Activated T-cell treated with anti-CD3 and anti-CD28 coated beads, Interleukin-2, amount 50 U/mL, for 1 hour (primary cell): ENCODE results near the gene PPDPF.

Experiments
- DNase-seq: peaks from one replicate; pipeline ENCODE4 v3.0.0-alpha.2; 2020

The PPDPF gene

GRCh38 chr20:63487781-63488241, 32.8 kb upstream of the PPDPF start:
- no peak for DNase-seq

- DNase-seq: no peak
Measured at GRCh38 chr20:63488315-63489251, 32.0 kb upstream of the PPDPF start.

- no peak for DNase-seq
Measured at GRCh38 chr20:63490416-63490815, 30.1 kb upstream of the PPDPF start.

- no peak for DNase-seq
Measured at GRCh38 chr20:63491078-63491477, 29.5 kb upstream of the PPDPF start.

- DNase-seq: no peak
Measured at GRCh38 chr20:63491635-63492230, 28.8 kb upstream of the PPDPF start.

GRCh38 chr20:63492518-63492917, 28.0 kb upstream of the PPDPF start:
- no peak for DNase-seq

GRCh38 chr20:63492982-63493381, 27.6 kb upstream of the PPDPF start:
- no peak for DNase-seq

- DNase-seq: no peak
Measured at GRCh38 chr20:63493563-63494020, 27.0 kb upstream of the PPDPF start.

- no peak for DNase-seq
Measured at GRCh38 chr20:63494084-63494419, 26.5 kb upstream of the PPDPF start.

- no peak for DNase-seq
Measured at GRCh38 chr20:63494420-63495166, 26.0 kb upstream of the PPDPF start.

GRCh38 chr20:63495167-63495720, 25.3 kb upstream of the PPDPF start:
- no peak for DNase-seq

GRCh38 chr20:63495741-63496595, 24.6 kb upstream of the PPDPF start:
- DNase-seq: peak; percentile 82

GRCh38 chr20:63496596-63497120, 23.9 kb upstream of the PPDPF start:
- no peak for DNase-seq

GRCh38 chr20:63497138-63497945, 23.2 kb upstream of the PPDPF start:
- DNase-seq: no peak

- no peak for DNase-seq
Measured at GRCh38 chr20:63497946-63498935, 22.3 kb upstream of the PPDPF start.

GRCh38 chr20:63498960-63499337, 21.6 kb upstream of the PPDPF start, which contains the start of gene EEF1A2:
Gene EEF1A2 (minus strand): TSS chr20:63499083. CDS start chr20:63497763, 1,320 bp downstream.
- peak; percentile 68 for DNase-seq

- DNase-seq: no peak
Measured at GRCh38 chr20:63499338-63499969, 21.1 kb upstream of the PPDPF start.

GRCh38 chr20:63500151-63500901, 20.2 kb upstream of the PPDPF start:
- no peak for DNase-seq
